HAP-1 (cell line): Measurements from ENCODE around the gene RELN.
"Not testable (repeated sequence)": the region's sequence is repeated elsewhere in the genome, so short reads cannot be mapped to it uniquely, and the experiment has no call there.

ENCODE experiments used
- DNase-seq, 2 experiments: peaks; one replicate each; pipeline ENCODE4 v3.0.0-alpha.2; 2016 to 2020; ENCODE audit warnings: low spot score in 2 of 2
- H3K27me3 ChIP-seq: fragments of 250-450 bp; sonication (Bioruptor Pico); 2 replicates; pipeline ENCODE4 v1.5.1; 2020; ENCODE audit warnings: low read depth, mild to moderate bottlenecking, moderate library complexity
- H3K36me3 ChIP-seq: fragments of 250-450 bp; sonication (Bioruptor Pico); replicated peaks from 2 replicates; pipeline ENCODE4 v1.5.1; 2020; ENCODE audit warnings: mild to moderate bottlenecking
- H3K4me1 ChIP-seq: fragments of 250-450 bp; sonication (Bioruptor Pico); 2 replicates; pipeline ENCODE4 v1.5.1; 2020; ENCODE audit warnings: mild to moderate bottlenecking
- H3K4me3 ChIP-seq: fragments of 250-450 bp; sonication (Bioruptor Pico); 2 replicates; pipeline ENCODE4 v1.5.1; 2020; ENCODE audit warnings: mild to moderate bottlenecking, moderate library complexity
- H3K9me3 ChIP-seq: fragments of 250-450 bp; sonication (Bioruptor Pico); 2 replicates; pipeline ENCODE4 v1.5.1; 2020; ENCODE audit warnings: mild to moderate bottlenecking, moderate library complexity
- in situ Hi-C: fragments of 300-500 bp; cut with MboI; formaldehyde crosslinking; loops from 3 replicates; pipeline ENCODE4 v1.14.3; 2020; ENCODE audit warnings: low sequenced_read_pairs, inconsistent platforms, mixed read lengths

The RELN gene

GRCh38 chr7:103784646-103785286 is 204.7 kb downstream of the RELN start:
- Histone ChIP-seq H3K4me3 (no peak overlapping the region), H3K9me3 (no peaks in the 10 kb centered on the region), H3K36me3 (no peaks in the 10 kb centered on the region), H3K27me3 (no peaks in the 10 kb centered on the region), H3K4me1 (no peaks in the 10 kb centered on the region)
- in situ Hi-C loops: no loop called here
- DNase-seq: no peak

GRCh38 chr7:103781409-103781808 is 208.0 kb downstream of the RELN start:
- DNase-seq: no peak
- H3K4me1 ChIP-seq: peaks cover 8% of the 10 kb centered on the region
- no peak overlapping the region for H3K4me3 ChIP-seq
- in situ Hi-C loops: no loop called here
- no peaks in the 10 kb centered on the region for H3K36me3 ChIP-seq
- H3K27me3 ChIP-seq: no peaks in the 10 kb centered on the region
- no peaks in the 10 kb centered on the region for H3K9me3 ChIP-seq

GRCh38 chr7:103780561-103780960 is 208.9 kb downstream of the RELN start:
- H3K4me3 ChIP-seq, H3K36me3 ChIP-seq, in situ Hi-C loops, H3K9me3 ChIP-seq, DNase-seq, H3K27me3 ChIP-seq, H3K4me1 ChIP-seq: not testable (repeated sequence)

GRCh38 chr7:103777440-103777839 is 212.0 kb downstream of the RELN start:
- Histone ChIP-seq H3K9me3 (no peaks in the 10 kb centered on the region), H3K4me3 (no peak overlapping the region), H3K27me3 (no peaks in the 10 kb centered on the region), H3K36me3 (no peaks in the 10 kb centered on the region), H3K4me1 (peaks cover 11% of the 10 kb centered on the region)
- peak in 1 of 2 experiments; percentile 0 for DNase-seq
- in situ Hi-C loops: no loop called here

GRCh38 chr7:103773726-103774125 is 215.7 kb downstream of the RELN start:
- no peak overlapping the region for H3K4me3 ChIP-seq
- DNase-seq: no peak

GRCh38 chr7:103772171-103772773 is 217.2 kb downstream of the RELN start:
- no peak overlapping the region for H3K4me3 ChIP-seq
- no peaks in the 10 kb centered on the region for H3K27me3 ChIP-seq
- in situ Hi-C loops: no loop called here

More at GRCh38 chr7:103773726-103774125, 215.7 kb downstream of the RELN start:
- Histone ChIP-seq H3K4me1 (peaks cover 5% of the 10 kb centered on the region), H3K36me3 (no peaks in the 10 kb centered on the region), H3K9me3 (no peaks in the 10 kb centered on the region), H3K27me3 (no peaks in the 10 kb centered on the region)
- in situ Hi-C loops: no loop called here

GRCh38 chr7:103771294-103771693 is 218.2 kb downstream of the RELN start:
- DNase-seq: no peak
- in situ Hi-C loops: no loop called here

More at GRCh38 chr7:103772171-103772773, 217.2 kb downstream of the RELN start:
- H3K9me3 ChIP-seq: no peaks in the 10 kb centered on the region
- no peak for DNase-seq
- no peaks in the 10 kb centered on the region for H3K36me3 ChIP-seq
- peaks cover 3% of the 10 kb centered on the region; the same call in 1 of the 2 replicates for H3K4me1 ChIP-seq

GRCh38 chr7:103766660-103767059 is 222.8 kb downstream of the RELN start:
- no peak for DNase-seq
- H3K4me3 ChIP-seq: no peak overlapping the region
- H3K4me1 ChIP-seq: peaks cover 35% of the 10 kb centered on the region
- in situ Hi-C loops: no loop called here
- no peaks in the 10 kb centered on the region for H3K27me3 ChIP-seq
- H3K36me3 ChIP-seq: no peaks in the 10 kb centered on the region
- no peaks in the 10 kb centered on the region for H3K9me3 ChIP-seq

More at GRCh38 chr7:103771294-103771693, 218.2 kb downstream of the RELN start:
- H3K27me3 ChIP-seq: no peaks in the 10 kb centered on the region
- no peaks in the 10 kb centered on the region for H3K9me3 ChIP-seq
- peaks cover 11% of the 10 kb centered on the region for H3K4me1 ChIP-seq
- H3K4me3 ChIP-seq: no peak overlapping the region
- H3K36me3 ChIP-seq: no peaks in the 10 kb centered on the region

- H3K27me3 ChIP-seq: no peaks in the 10 kb centered on the region
- H3K9me3 ChIP-seq: no peaks in the 10 kb centered on the region
- H3K4me3 ChIP-seq: no peak overlapping the region
- in situ Hi-C loops: no loop called here
- H3K4me1 ChIP-seq: peaks cover 35% of the 10 kb centered on the region
- no peaks in the 10 kb centered on the region for H3K36me3 ChIP-seq
- DNase-seq: peak; percentile 80 to 97
These were observed 223.6 kb downstream of the RELN start for GRCh38 chr7:103765901-103766300.

GRCh38 chr7:103764901-103765300 is 224.6 kb downstream of the RELN start:
- Histone ChIP-seq H3K4me1 (peaks cover 35% of the 10 kb centered on the region), H3K4me3 (no peak overlapping the region), H3K27me3 (no peaks in the 10 kb centered on the region), H3K36me3 (no peaks in the 10 kb centered on the region), H3K9me3 (no peaks in the 10 kb centered on the region)
- no peak for DNase-seq
- in situ Hi-C loops: no loop called here

- Histone ChIP-seq H3K36me3 (no peaks in the 10 kb centered on the region), H3K4me3 (no peak overlapping the region), H3K4me1 (peaks cover 35% of the 10 kb centered on the region), H3K9me3 (no peaks in the 10 kb centered on the region), H3K27me3 (no peaks in the 10 kb centered on the region)
- in situ Hi-C loops: no loop called here
- DNase-seq: no peak
These were observed 226.6 kb downstream of the RELN start for GRCh38 chr7:103762877-103763276.

- in situ Hi-C loops: no loop called here
- H3K27me3 ChIP-seq: no peaks in the 10 kb centered on the region
- DNase-seq: peak in 1 of 2 experiments; percentile 64
- H3K36me3 ChIP-seq: no peaks in the 10 kb centered on the region
- H3K4me3 ChIP-seq: no peak overlapping the region
- H3K9me3 ChIP-seq: no peaks in the 10 kb centered on the region
- peaks cover 35% of the 10 kb centered on the region for H3K4me1 ChIP-seq
These were observed 227.2 kb downstream of the RELN start for GRCh38 chr7:103762065-103762760.

GRCh38 chr7:103752995-103753394 is 236.5 kb downstream of the RELN start:
- no peak overlapping the region for H3K4me3 ChIP-seq
- no peaks in the 10 kb centered on the region for H3K4me1 ChIP-seq
- in situ Hi-C loops: no loop called here
- no peak for DNase-seq
- H3K36me3 ChIP-seq: no peaks in the 10 kb centered on the region
- no peaks in the 10 kb centered on the region for H3K9me3 ChIP-seq
- no peaks in the 10 kb centered on the region for H3K27me3 ChIP-seq

GRCh38 chr7:103751311-103751880 is 238.1 kb downstream of the RELN start:
- Histone ChIP-seq H3K36me3 (no peaks in the 10 kb centered on the region), H3K4me3 (no peak overlapping the region), H3K9me3 (no peaks in the 10 kb centered on the region), H3K4me1 (no peaks in the 10 kb centered on the region), H3K27me3 (no peaks in the 10 kb centered on the region)
- in situ Hi-C loops: no loop called here
- no peak for DNase-seq
